Erythroblast (primary cell): ENCODE results near the gene SRPX2.

Source experiments
- GATA1 ChIP-seq: IDR thresholded peaks from 2 replicates; pipeline ENCODE4 v1.6.1; 2011; ENCODE audit warnings: low read depth, mild to moderate bottlenecking, control low read depth, low read length, moderate library complexity
- POLR2A ChIP-seq: IDR thresholded peaks from 2 replicates; pipeline ENCODE4 v1.6.1; 2011; ENCODE audit warnings: mild to moderate bottlenecking, low read length

DNA sequence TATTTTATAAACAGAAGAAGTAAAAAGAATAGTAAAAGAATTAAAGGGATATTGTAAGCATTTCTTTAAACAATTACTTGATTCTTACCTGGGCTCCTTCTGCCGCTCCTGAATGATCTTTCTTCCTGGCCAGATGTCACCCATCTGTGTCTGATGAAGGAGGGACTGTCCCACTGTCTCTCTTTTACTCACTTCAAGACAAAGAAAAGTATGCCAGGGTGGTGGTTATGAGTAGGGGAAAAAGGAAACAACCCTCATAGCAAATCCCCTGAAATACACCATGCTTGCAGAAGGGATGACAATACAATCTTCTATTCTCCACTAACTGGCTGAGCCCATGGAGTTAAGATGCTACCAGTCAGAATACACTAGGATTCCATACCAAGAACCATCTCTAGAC is 56.8 kb downstream of the SRPX2 start:
- TF ChIP-seq POLR2A: no peak
- no peak for TF ChIP-seq GATA1
